B cell (primary cell): ENCODE measurements around the gene PTGDR.

Experiments used
- EZH2 ChIP-seq: IDR thresholded peaks from 2 replicates; pipeline ENCODE4 v1.6.1; 2012; ENCODE audit warnings: borderline replicate concordance, low read depth, mild to moderate bottlenecking, moderate library complexity, low read length; ENCODE audit not compliant: insufficient read depth, poor library complexity, severe bottlenecking
- TF ChIP-seq, protein P1 (sequence below): fragments of 200-600 bp; IDR thresholded peaks from one replicate; pipeline ENCODE4 v1.8.0; 2022; ENCODE audit warnings: antibody characterized with exemption, mild to moderate bottlenecking

DNA sequence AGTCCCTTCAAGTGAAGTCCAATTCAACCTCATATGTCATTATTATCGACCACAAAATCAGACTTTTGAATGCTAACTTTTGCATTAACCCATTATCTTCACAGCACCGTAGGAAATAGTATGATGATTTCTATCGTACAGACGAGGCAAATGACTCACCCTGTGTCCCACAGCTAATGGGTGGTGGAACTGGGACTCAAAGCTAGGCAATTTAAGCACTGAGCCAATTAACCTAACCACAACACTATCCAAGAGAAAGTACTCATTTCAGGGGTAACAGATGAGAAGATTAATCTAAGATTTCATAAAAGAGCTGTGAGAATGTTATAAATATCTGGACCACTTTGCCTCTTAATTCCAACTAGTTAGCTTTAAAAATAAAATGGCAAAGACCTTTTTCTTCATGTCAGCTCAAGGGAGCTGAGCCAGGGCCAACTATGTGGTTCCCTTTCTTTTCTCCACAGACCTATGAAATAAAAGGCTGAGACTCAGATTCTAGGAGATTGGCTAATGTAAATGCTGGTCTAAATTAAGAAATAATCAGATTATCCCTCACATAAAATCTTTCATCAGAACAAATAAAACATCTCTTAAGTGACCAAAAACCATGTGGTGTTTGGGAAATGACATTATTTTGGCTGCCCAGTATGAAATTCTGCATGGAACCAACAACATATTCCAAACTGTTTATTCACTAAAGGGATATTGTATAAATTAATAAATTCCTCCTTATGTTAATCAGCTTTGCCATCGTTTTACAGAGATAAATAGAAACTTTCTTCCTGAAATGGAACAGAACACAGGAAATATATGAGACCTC lies 51.5 kb downstream of the PTGDR start:
- TF ChIP-seq, protein P1, sequence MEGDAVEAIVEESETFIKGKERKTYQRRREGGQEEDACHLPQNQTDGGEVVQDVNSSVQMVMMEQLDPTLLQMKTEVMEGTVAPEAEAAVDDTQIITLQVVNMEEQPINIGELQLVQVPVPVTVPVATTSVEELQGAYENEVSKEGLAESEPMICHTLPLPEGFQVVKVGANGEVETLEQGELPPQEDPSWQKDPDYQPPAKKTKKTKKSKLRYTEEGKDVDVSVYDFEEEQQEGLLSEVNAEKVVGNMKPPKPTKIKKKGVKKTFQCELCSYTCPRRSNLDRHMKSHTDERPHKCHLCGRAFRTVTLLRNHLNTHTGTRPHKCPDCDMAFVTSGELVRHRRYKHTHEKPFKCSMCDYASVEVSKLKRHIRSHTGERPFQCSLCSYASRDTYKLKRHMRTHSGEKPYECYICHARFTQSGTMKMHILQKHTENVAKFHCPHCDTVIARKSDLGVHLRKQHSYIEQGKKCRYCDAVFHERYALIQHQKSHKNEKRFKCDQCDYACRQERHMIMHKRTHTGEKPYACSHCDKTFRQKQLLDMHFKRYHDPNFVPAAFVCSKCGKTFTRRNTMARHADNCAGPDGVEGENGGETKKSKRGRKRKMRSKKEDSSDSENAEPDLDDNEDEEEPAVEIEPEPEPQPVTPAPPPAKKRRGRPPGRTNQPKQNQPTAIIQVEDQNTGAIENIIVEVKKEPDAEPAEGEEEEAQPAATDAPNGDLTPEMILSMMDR, result no peak
- TF ChIP-seq EZH2, result no peak
